Stomach (tissue), 4 donors: ENCODE data around the gene CCL17.

ENCODE experiments used
- CTCF ChIP-seq, 7 experiments: fragments of 450-650 bp in 4 of 7; fragments of 200-600 bp in 3 of 7; sonication (generic) in 3 of 7; IDR thresholded peaks; one replicate each; pipeline ENCODE4 v1.5.1; 2016 to 2019; ENCODE audit warnings: antibody characterized with exemption in 7 of 7, control low read depth in 2 of 7, mild to moderate bottlenecking in 1 of 7
- POLR2A ChIP-seq, 4 donors: fragments of 450-650 bp; IDR thresholded peaks; one replicate each; pipeline ENCODE4 v1.6.1; 2016; ENCODE audit warnings: antibody characterized with exemption in 4 of 4, control low read depth in 2 of 4, mild to moderate bottlenecking in 1 of 4, moderate library complexity in 1 of 4
- POLR2AphosphoS5 ChIP-seq, 3 donors: sonication (generic); formaldehyde crosslinking; IDR thresholded peaks; one replicate each; pipeline ENCODE4 v1.6.1; 2016; ENCODE audit warnings: antibody characterized with exemption in 3 of 3

- no peak for TF ChIP-seq POLR2A (IDR thresholded peaks at IDR 0.05)
- TF ChIP-seq CTCF (IDR thresholded peaks at IDR 0.05) = no peak
- no peak for TF ChIP-seq POLR2AphosphoS5 (IDR thresholded peaks at IDR 0.05)
These were observed 14.9 kb downstream of the CCL17 start for GRCh38 chr16:57419506-57419905.
